Measurements from ENCODE around the gene CPXM2. TPM values are rescaled to one million over a fixed set of nuclear protein-coding genes. Genes with fewer than 3 reads are reported as not detected.

Gene CPXM2
- total and polyA plus RNA-seq, 2 experiments from 2014 or later: 14.8 to 19.8 TPM

DNA sequence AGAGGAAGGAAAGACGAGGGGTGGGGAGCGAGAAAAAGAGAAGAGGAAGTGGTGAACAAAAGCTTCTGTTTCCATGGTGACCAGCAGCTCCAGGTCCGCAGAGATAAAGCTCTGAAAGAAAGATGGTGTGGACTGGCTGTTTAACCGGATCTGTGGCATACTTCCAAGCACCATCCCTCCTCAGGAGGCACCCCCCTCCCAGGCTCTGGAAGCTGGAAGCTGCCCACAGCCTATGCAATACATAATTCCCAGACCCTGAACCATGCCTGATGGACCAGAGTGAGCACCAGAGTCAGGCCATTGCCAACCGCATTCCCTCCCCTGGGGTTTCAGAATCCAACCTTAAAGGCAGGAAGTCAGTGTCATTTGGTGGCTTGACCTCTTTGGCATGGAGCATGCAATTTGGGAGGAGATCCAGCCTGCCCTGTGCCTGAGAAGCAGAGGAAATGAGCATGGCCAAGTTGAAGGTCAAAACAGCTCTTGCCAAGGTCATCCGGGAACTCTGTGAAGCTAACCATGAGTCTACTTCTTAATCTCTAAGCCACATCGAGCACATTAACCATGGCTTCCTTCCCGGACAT, 22.2 kb upstream of the CPXM2 start:
- Histone ChIP-seq H4K20me1 (ENCODE audit: insufficient read depth) (no peaks in the 10 kb centered on the region), H3K9me2 (ENCODE audit: insufficient read depth) (no peaks in the 10 kb centered on the region), H3K36me3 (ENCODE audit: low read depth) (no peaks in the 10 kb centered on the region), H3K79me2 (ENCODE audit: insufficient read depth) (no peaks in the 10 kb centered on the region), H3K27ac (no peak overlapping the region), H3F3A (ENCODE audit: insufficient read depth) (no peaks in the 10 kb centered on the region), H2AFZ (no peak overlapping the region), H3K4me3 (no peak overlapping the region), H3K9ac (no peak overlapping the region), H3K9me3 (ENCODE audit: low read depth) (no peaks in the 10 kb centered on the region), H3K4me1 (ENCODE audit: insufficient read depth) (no peaks in the 10 kb centered on the region), H3K27me3 (replicated peaks; ENCODE audit: insufficient read depth) (peaks cover 22% of the 10 kb centered on the region), H3K4me2 (ENCODE audit: unreplicated experiment) (no peak overlapping the region)
- TF ChIP-seq EZH2 (IDR thresholded peaks at IDR 0.05; ENCODE audit: insufficient read depth, poor library complexity, severe bottlenecking) (no peak), EZH2phosphoT487 (IDR thresholded peaks at IDR 0.05; ENCODE audit: insufficient read depth, low read depth) (no peak)
- DNase-seq: no peak
- WGBS, 2 experiments (ENCODE audit: low coverage in 1 of 2, low lambda C conversion rate in 2 of 2, missing lambda C conversion rate in 2 of 2): 80 to 81% methylated on average over 8 of the region's 8 CpGs
- in situ Hi-C loops (cut with MboI): no loop called here

DNA sequence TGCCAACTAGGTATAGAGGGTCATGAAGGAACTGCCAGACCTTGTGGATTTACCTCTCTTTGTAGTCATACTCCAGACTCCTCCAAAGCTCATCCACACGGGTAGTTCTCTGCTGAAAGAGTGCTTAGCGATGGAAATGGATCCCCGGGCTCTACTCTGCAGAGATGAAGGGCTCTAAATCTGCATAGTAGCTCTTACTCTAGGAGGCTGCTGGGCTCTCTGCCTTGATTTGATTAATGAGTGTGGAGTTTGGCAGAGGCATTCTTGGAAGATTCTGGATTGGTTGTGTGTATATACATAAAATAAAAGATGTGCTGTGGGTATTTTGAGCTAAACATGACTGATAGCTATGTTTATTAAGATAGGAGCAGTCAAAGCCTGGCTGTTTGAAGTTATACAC, 21.3 kb upstream of the CPXM2 start:
- Histone ChIP-seq H3K9me3 (ENCODE audit: low read depth) (no peaks in the 10 kb centered on the region), H3K27me3 (replicated peaks; ENCODE audit: insufficient read depth) (peaks cover 29% of the 10 kb centered on the region), H3K27ac (no peak overlapping the region), H3K9ac (no peak overlapping the region), H3K79me2 (ENCODE audit: insufficient read depth) (no peaks in the 10 kb centered on the region), H4K20me1 (ENCODE audit: insufficient read depth) (no peaks in the 10 kb centered on the region), H3F3A (ENCODE audit: insufficient read depth) (no peaks in the 10 kb centered on the region), H3K4me1 (ENCODE audit: insufficient read depth) (no peaks in the 10 kb centered on the region), H3K4me2 (ENCODE audit: unreplicated experiment) (no peak overlapping the region), H2AFZ (no peak overlapping the region), H3K36me3 (ENCODE audit: low read depth) (no peaks in the 10 kb centered on the region), H3K9me2 (ENCODE audit: insufficient read depth) (no peaks in the 10 kb centered on the region), H3K4me3 (no peak overlapping the region)
- in situ Hi-C loops (cut with MboI): no loop called here
- no peak for DNase-seq
- 0 to 6% methylated on average over 3 of the region's 3 CpGs for WGBS, 2 experiments (ENCODE audit: low coverage in 1 of 2, low lambda C conversion rate in 2 of 2, missing lambda C conversion rate in 2 of 2)
- no peak for TF ChIP-seq EZH2phosphoT487 (IDR thresholded peaks at IDR 0.05; ENCODE audit: insufficient read depth, low read depth)
- no peak for TF ChIP-seq EZH2 (IDR thresholded peaks at IDR 0.05; ENCODE audit: insufficient read depth, poor library complexity, severe bottlenecking)

GRCh38 chr10:123912466-123912865, 20.9 kb upstream of the CPXM2 start:
- DNase-seq: no peak
- no peak overlapping the region for H3K4me2 ChIP-seq (ENCODE audit: unreplicated experiment)
- no peaks in the 10 kb centered on the region for H3K4me1 ChIP-seq (ENCODE audit: insufficient read depth)
- no peaks in the 10 kb centered on the region for H4K20me1 ChIP-seq (ENCODE audit: insufficient read depth)
- H3K27me3 ChIP-seq (replicated peaks; ENCODE audit: insufficient read depth): peaks cover 33% of the 10 kb centered on the region
- no peak overlapping the region for H3K27ac ChIP-seq
- TF ChIP-seq EZH2phosphoT487 (IDR thresholded peaks at IDR 0.05; ENCODE audit: insufficient read depth, low read depth): no peak
- TF ChIP-seq EZH2 (IDR thresholded peaks at IDR 0.05; ENCODE audit: insufficient read depth, poor library complexity, severe bottlenecking): no peak
- no peak overlapping the region for H3K4me3 ChIP-seq
- H3K36me3 ChIP-seq (ENCODE audit: low read depth): no peaks in the 10 kb centered on the region
- H3K79me2 ChIP-seq (ENCODE audit: insufficient read depth): no peaks in the 10 kb centered on the region
- no peak overlapping the region for H3K9ac ChIP-seq
- no peak overlapping the region for H2AFZ ChIP-seq
- H3F3A ChIP-seq (ENCODE audit: insufficient read depth): no peaks in the 10 kb centered on the region
- 24 to 25% methylated on average over 4 of the region's 4 CpGs for WGBS, 2 experiments (ENCODE audit: low coverage in 1 of 2, low lambda C conversion rate in 2 of 2, missing lambda C conversion rate in 2 of 2)
- no peaks in the 10 kb centered on the region for H3K9me3 ChIP-seq (ENCODE audit: low read depth)
- in situ Hi-C loops (cut with MboI): no loop called here
- no peaks in the 10 kb centered on the region for H3K9me2 ChIP-seq (ENCODE audit: insufficient read depth)

GRCh38 chr10:123911866-123912265, 20.3 kb upstream of the CPXM2 start:
- in situ Hi-C loops (cut with MboI): no loop called here
- Histone ChIP-seq H3K4me3 (no peak overlapping the region), H3F3A (ENCODE audit: insufficient read depth) (no peaks in the 10 kb centered on the region), H4K20me1 (ENCODE audit: insufficient read depth) (no peaks in the 10 kb centered on the region), H3K36me3 (ENCODE audit: low read depth) (no peaks in the 10 kb centered on the region), H3K27ac (no peak overlapping the region), H3K9me3 (ENCODE audit: low read depth) (no peaks in the 10 kb centered on the region), H3K4me2 (ENCODE audit: unreplicated experiment) (no peak overlapping the region), H3K79me2 (ENCODE audit: insufficient read depth) (no peaks in the 10 kb centered on the region), H3K9ac (no peak overlapping the region), H3K9me2 (ENCODE audit: insufficient read depth) (no peaks in the 10 kb centered on the region), H2AFZ (no peak overlapping the region), H3K27me3 (replicated peaks; ENCODE audit: insufficient read depth) (peaks cover 39% of the 10 kb centered on the region), H3K4me1 (ENCODE audit: insufficient read depth) (no peaks in the 10 kb centered on the region)
- TF ChIP-seq EZH2phosphoT487 (IDR thresholded peaks at IDR 0.05; ENCODE audit: insufficient read depth, low read depth): no peak
- TF ChIP-seq EZH2 (IDR thresholded peaks at IDR 0.05; ENCODE audit: insufficient read depth, poor library complexity, severe bottlenecking): no peak
- DNase-seq: no peak
- WGBS, 2 experiments (ENCODE audit: low coverage in 1 of 2, low lambda C conversion rate in 2 of 2, missing lambda C conversion rate in 2 of 2): 49 to 52% methylated on average over 9 of the region's 9 CpGs

DNA sequence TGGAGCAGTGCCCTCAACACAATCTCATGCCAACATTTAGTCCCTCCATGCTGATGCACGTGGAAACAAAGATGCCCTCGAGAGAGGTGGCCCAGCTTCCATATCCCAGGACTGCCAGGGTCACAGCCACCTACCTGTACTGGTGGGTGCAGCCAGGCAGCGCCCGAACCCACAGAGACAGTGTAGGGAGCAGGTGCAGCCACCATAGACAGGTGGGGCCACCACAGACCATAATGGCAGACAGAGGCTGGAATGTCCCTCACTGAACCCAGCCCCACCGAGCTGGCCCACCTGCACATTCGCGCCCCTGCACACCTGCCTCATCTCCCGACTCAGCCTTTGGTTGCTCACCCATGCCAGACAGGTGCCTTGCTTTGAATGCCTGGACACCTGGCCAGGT, 18.3 kb upstream of the CPXM2 start:
- no peak overlapping the region for H3K27ac ChIP-seq
- no peak overlapping the region for H3K9ac ChIP-seq
- H4K20me1 ChIP-seq (ENCODE audit: insufficient read depth): no peaks in the 10 kb centered on the region
- H3F3A ChIP-seq (ENCODE audit: insufficient read depth): no peaks in the 10 kb centered on the region
- peaks cover 43% of the 10 kb centered on the region for H3K27me3 ChIP-seq (replicated peaks; ENCODE audit: insufficient read depth)
- H3K4me2 ChIP-seq (ENCODE audit: unreplicated experiment): no peak overlapping the region
- WGBS, 2 experiments (ENCODE audit: low coverage in 1 of 2, low lambda C conversion rate in 2 of 2, missing lambda C conversion rate in 2 of 2): 41 to 51% methylated on average over 8 of the region's 8 CpGs
- no peak overlapping the region for H3K4me3 ChIP-seq
- H2AFZ ChIP-seq: no peak overlapping the region
- TF ChIP-seq EZH2phosphoT487 (IDR thresholded peaks at IDR 0.05; ENCODE audit: insufficient read depth, low read depth) (no peak), EZH2 (IDR thresholded peaks at IDR 0.05; ENCODE audit: insufficient read depth, poor library complexity, severe bottlenecking) (no peak)
- no peaks in the 10 kb centered on the region for H3K9me2 ChIP-seq (ENCODE audit: insufficient read depth)
- H3K9me3 ChIP-seq (ENCODE audit: low read depth): no peaks in the 10 kb centered on the region
- no peaks in the 10 kb centered on the region for H3K36me3 ChIP-seq (ENCODE audit: low read depth)
- DNase-seq: no peak
- in situ Hi-C loops (cut with MboI): no loop called here
- H3K4me1 ChIP-seq (ENCODE audit: insufficient read depth): no peaks in the 10 kb centered on the region
- no peaks in the 10 kb centered on the region for H3K79me2 ChIP-seq (ENCODE audit: insufficient read depth)
